Measurements from ENCODE around the gene NOD1.

Gene NOD1

DNA sequence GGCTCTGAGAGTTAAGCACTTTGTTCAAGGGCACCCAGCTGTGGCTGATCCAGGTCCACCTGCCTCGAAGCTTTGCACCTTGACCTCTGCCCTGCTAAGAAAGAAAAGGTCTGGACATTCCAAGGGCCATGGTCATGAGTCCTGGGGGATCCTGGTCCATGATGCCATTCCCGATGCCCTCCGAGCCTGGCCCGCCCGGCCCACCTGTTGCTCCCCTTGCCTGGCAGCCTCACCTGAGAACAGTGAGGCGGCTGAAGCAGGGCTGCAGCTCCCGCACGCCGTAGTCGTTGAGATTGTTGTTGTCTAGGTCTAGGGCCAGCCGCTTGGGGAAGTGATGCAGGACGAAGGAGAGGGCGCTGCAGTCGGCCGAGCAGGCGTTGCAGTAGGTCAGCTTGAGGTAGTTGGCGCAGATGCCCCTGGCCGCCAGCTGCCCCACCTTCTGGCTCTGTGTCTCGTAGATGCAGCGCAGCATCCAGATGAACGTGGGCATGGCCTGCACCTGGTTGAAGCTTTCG is 27.5 kb downstream of the NOD1 start:
- H3K9ac ChIP-seq (ENCODE audit: low read depth in 1 of 2, low read length in 2 of 2): no peak overlapping the region
- peaks cover 35 to 59% of the 10 kb centered on the region in 2 donors for H3K36me3 ChIP-seq (ENCODE audit: control insufficient read depth in 2 of 2, insufficient read depth in 2 of 2, low read length in 2 of 2)
- H3K9me3 ChIP-seq (ENCODE audit: control insufficient read depth in 2 of 2, low read length in 2 of 2): no peaks in the 10 kb centered on the region
- H3K27me3 ChIP-seq (ENCODE audit: control insufficient read depth in 2 of 2, insufficient read depth in 2 of 2, low read length in 2 of 2): no peaks in the 10 kb centered on the region
- H3K27ac ChIP-seq (ENCODE audit: low read depth in 2 of 2, low read length in 2 of 2): no peak overlapping the region
- H3K4me3 ChIP-seq (ENCODE audit: low read length in 2 of 2): no peak overlapping the region
- no peaks in the 10 kb centered on the region for H3K4me1 ChIP-seq (ENCODE audit: control insufficient read depth in 2 of 2, insufficient read depth in 2 of 2, low read length in 2 of 2)

DNA sequence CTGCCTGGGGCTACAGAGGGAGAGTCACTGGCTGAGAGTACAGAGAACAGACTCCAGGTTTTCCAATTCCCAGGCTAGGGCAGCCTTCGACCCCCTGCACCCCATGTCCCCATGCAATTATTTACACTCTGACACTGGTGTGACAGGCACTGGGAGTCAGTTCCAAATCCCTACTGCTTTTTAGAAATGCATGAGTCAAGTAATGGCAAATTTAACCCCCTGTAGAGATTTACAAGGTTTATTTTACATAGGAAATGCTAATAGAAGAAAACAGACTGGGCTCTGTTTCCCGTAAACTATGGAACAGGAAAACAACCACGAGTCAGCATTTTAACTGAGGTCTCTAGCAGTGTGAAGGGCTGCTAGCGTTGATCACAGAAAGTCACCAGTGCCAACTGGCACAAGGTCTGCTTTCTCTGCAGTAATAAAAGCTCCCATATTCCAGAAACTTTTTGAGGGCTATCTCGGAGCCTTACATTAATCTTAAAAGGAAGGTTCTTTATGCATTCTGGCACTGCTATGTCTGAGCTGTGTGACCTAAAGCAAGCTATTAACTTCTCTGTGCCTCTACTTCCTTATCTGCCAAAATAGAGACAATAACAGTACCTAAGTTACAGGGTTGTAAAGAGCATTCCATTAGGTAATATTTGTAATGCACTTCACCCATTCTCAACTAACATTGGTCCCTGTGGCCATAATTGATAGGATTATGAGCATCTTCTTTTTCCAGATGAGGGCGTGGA is 28.2 kb downstream of the NOD1 start:
- Histone ChIP-seq H3K4me3 (ENCODE audit: low read length in 2 of 2) (no peak overlapping the region), H3K27ac (ENCODE audit: low read depth in 2 of 2, low read length in 2 of 2) (no peak overlapping the region), H3K4me1 (ENCODE audit: control insufficient read depth in 2 of 2, insufficient read depth in 2 of 2, low read length in 2 of 2) (no peaks in the 10 kb centered on the region), H3K9me3 (ENCODE audit: control insufficient read depth in 2 of 2, low read length in 2 of 2) (no peaks in the 10 kb centered on the region), H3K36me3 (ENCODE audit: control insufficient read depth in 2 of 2, insufficient read depth in 2 of 2, low read length in 2 of 2) (peaks cover 34 to 57% of the 10 kb centered on the region in 2 donors), H3K27me3 (ENCODE audit: control insufficient read depth in 2 of 2, insufficient read depth in 2 of 2, low read length in 2 of 2) (no peaks in the 10 kb centered on the region), H3K9ac (ENCODE audit: low read depth in 1 of 2, low read length in 2 of 2) (no peak overlapping the region)

DNA sequence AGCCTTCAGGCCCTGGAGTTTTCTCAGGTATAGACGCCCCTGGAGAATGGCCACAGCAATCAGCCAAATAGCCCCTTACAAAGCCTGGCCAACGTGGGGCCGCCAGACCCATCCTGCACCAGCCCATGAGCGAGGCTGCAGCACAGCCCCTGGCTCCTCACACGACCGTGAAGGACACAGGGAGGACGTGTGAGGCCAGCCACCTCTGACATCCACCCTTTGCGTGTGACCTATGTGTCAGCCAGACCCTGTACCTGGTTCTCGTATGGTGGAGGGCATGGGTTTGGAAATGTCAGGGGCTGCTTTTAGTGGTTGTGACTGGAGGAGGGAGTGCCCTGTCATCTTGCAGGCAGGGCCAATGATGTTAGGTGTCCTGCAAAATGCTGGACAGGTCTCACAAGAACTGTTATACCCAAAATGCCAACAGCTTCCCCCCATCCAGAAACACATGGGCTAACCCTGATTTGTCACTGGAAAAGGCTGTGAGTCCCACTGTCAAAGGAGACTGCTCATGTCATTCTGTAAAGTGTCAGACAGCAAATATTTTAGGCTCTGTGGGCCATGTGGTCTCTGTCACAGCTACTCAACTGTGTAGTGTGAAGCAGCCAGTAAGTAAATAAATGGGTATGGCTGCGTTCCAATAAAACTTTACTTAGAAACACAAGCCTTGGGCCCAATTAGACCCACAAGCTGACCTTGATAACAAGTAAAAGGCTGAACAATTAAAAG is 30.0 kb downstream of the NOD1 start:
- no peaks in the 10 kb centered on the region for H3K9me3 ChIP-seq (ENCODE audit: control insufficient read depth in 2 of 2, low read length in 2 of 2)
- peaks cover 28 to 52% of the 10 kb centered on the region in 2 donors for H3K36me3 ChIP-seq (ENCODE audit: control insufficient read depth in 2 of 2, insufficient read depth in 2 of 2, low read length in 2 of 2)
- H3K27ac ChIP-seq (ENCODE audit: low read depth in 2 of 2, low read length in 2 of 2): no peak overlapping the region
- no peak overlapping the region for H3K9ac ChIP-seq (ENCODE audit: low read depth in 1 of 2, low read length in 2 of 2)
- H3K4me1 ChIP-seq (ENCODE audit: control insufficient read depth in 2 of 2, insufficient read depth in 2 of 2, low read length in 2 of 2): no peaks in the 10 kb centered on the region
- H3K27me3 ChIP-seq (ENCODE audit: control insufficient read depth in 2 of 2, insufficient read depth in 2 of 2, low read length in 2 of 2): no peaks in the 10 kb centered on the region
- H3K4me3 ChIP-seq (ENCODE audit: low read length in 2 of 2): no peak overlapping the region

DNA sequence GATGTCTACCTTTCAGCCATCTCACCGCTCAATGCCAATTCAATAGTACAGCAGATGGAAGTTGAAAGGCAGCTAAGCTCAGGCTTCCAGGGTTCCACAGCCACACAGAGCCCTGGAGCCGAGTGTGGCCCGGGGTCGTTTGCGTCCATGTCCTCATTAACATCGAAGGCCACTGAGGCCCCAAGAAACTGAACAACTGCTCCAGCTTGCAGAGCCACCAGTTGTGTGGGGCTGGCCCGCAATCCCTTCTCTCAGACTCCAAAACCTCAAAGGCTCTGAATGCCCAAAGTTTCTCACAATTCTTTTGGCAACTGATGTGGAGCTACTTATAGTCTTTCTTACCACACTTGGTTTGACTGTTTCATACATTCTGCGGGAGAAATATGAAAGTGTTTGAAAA is 31.1 kb downstream of the NOD1 start:
- Histone ChIP-seq H3K9ac (ENCODE audit: low read depth in 1 of 2, low read length in 2 of 2) (no peak overlapping the region), H3K4me3 (ENCODE audit: low read length in 2 of 2) (no peak overlapping the region), H3K27me3 (ENCODE audit: control insufficient read depth in 2 of 2, insufficient read depth in 2 of 2, low read length in 2 of 2) (no peaks in the 10 kb centered on the region), H3K4me1 (ENCODE audit: control insufficient read depth in 2 of 2, insufficient read depth in 2 of 2, low read length in 2 of 2) (no peaks in the 10 kb centered on the region), H3K9me3 (ENCODE audit: control insufficient read depth in 2 of 2, low read length in 2 of 2) (no peaks in the 10 kb centered on the region), H3K36me3 (ENCODE audit: control insufficient read depth in 2 of 2, insufficient read depth in 2 of 2, low read length in 2 of 2) (peaks cover 23 to 43% of the 10 kb centered on the region in 2 donors), H3K27ac (ENCODE audit: low read depth in 2 of 2, low read length in 2 of 2) (no peak overlapping the region)

DNA sequence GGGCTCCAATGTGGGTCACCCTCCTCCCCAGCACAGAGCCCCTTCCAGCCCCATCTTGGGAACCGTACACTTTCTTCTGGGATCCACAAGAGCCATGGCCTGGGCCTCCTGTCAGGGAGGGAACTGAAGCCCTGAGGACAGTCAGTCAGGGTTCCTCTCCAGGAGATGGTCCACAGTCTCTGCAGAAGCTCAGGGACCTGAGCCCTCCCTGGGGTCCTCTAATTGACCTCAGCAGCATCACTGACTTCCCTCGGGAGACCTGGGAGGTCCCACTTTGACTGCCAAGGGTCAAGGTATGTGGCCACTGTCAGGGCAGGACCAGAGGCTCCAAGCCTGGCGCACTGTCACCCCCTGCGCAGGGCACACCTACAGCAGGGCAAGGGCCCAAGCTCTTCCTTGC is 32.3 kb downstream of the NOD1 start:
- Histone ChIP-seq H3K27ac (ENCODE audit: low read depth in 2 of 2, low read length in 2 of 2) (no peak overlapping the region), H3K4me1 (ENCODE audit: control insufficient read depth in 2 of 2, insufficient read depth in 2 of 2, low read length in 2 of 2) (no peaks in the 10 kb centered on the region), H3K9me3 (ENCODE audit: control insufficient read depth in 2 of 2, low read length in 2 of 2) (no peaks in the 10 kb centered on the region), H3K27me3 (ENCODE audit: control insufficient read depth in 2 of 2, insufficient read depth in 2 of 2, low read length in 2 of 2) (no peaks in the 10 kb centered on the region), H3K9ac (ENCODE audit: low read depth in 1 of 2, low read length in 2 of 2) (no peak overlapping the region), H3K36me3 (ENCODE audit: control insufficient read depth in 2 of 2, insufficient read depth in 2 of 2, low read length in 2 of 2) (peaks cover 23 to 34% of the 10 kb centered on the region in 2 donors), H3K4me3 (ENCODE audit: low read length in 2 of 2) (no peak overlapping the region)

DNA sequence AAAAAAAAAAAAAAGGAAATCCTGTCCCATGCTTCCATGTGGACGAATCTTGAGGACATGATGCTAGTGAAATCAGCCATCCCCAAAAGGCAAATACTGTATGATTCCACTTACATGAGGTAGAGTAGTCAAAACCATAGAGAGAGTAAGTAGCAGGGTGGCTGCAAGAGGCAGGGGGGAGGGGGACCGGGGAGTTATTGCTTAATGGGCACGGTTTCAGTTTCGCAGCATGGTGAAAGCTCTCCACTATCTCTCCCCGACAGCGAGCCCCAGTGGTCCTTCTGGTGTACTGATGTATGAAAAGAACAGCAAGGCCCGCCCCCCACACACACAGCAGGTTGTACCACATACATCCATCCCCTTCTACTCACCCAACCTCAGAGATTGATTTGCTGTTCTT is 32.8 kb downstream of the NOD1 start:
- Histone ChIP-seq H3K36me3 (ENCODE audit: control insufficient read depth in 2 of 2, insufficient read depth in 2 of 2, low read length in 2 of 2) (peaks cover 22 to 29% of the 10 kb centered on the region in 2 donors), H3K9me3 (ENCODE audit: control insufficient read depth in 2 of 2, low read length in 2 of 2) (no peaks in the 10 kb centered on the region), H3K9ac (ENCODE audit: low read depth in 1 of 2, low read length in 2 of 2) (no peak overlapping the region), H3K27me3 (ENCODE audit: control insufficient read depth in 2 of 2, insufficient read depth in 2 of 2, low read length in 2 of 2) (no peaks in the 10 kb centered on the region), H3K27ac (ENCODE audit: low read depth in 2 of 2, low read length in 2 of 2) (no peak overlapping the region), H3K4me3 (ENCODE audit: low read length in 2 of 2) (no peak overlapping the region), H3K4me1 (ENCODE audit: control insufficient read depth in 2 of 2, insufficient read depth in 2 of 2, low read length in 2 of 2) (no peaks in the 10 kb centered on the region)

DNA sequence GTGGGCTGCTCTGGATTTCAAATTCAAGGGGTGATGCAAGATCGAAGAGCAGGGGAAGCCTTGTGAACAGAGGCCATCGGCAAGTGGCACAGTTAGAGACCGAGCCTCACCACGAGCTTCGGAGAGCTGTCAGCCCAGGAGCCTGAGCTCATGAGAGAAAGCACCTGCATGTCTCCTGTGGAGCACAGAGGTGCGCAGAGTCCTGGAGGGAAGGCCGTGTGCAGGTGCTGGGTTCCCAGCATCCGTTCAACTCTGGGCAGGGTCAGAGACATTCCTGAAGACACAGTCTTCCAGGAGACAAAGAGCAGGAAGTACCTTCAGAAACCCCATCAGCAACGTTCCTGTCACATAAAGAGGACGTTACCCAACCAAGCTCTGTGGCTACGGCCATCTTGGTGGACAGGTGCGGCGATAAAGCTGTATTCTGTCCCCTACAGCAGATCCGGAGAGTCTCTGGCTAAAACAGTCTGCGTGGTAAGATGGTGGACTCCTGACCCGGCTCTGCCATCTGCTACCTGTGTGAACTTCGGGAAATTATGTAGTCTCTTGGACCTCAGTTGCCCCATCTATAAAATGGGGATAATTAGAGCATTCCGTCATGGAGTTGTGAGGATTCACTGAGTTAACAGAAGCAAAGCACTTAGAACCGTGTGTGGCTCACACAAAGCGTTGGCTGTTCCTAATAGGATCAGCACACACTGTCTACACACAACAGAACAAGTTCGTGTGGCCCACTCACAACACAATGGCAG is 40.6 kb downstream of the NOD1 start:
- no peak overlapping the region for H3K9ac ChIP-seq (ENCODE audit: low read depth in 1 of 2, low read length in 2 of 2)
- peaks cover 18 to 22% of the 10 kb centered on the region in 2 donors for H3K36me3 ChIP-seq (ENCODE audit: control insufficient read depth in 2 of 2, insufficient read depth in 2 of 2, low read length in 2 of 2)

DNA sequence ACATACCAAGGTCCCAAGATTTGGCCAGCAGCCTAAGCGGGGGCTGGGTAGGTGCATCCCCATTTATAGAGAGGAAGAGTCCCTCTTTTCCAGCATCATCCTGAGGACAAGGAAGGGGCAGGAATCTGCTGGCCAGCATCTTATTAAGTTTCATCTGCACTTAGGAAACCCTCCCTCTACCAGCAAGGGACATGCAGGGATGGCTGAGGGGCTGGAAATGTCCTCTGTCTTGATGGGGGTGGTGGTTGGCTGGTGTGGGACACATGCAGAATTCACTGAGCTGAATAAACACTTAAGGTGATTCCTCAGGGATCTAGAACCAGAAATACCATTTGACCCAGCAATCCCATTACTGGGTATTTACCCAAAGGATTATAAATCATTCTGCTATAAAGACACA is 42.1 kb downstream of the NOD1 start:
- peaks cover 18 to 22% of the 10 kb centered on the region in 2 donors for H3K36me3 ChIP-seq (ENCODE audit: control insufficient read depth in 2 of 2, insufficient read depth in 2 of 2, low read length in 2 of 2)
- peaks cover 3 to 20% of the 10 kb centered on the region in 2 donors for H3K4me1 ChIP-seq (ENCODE audit: control insufficient read depth in 2 of 2, insufficient read depth in 2 of 2, low read length in 2 of 2)
- H3K4me3 ChIP-seq (ENCODE audit: low read length in 2 of 2): no peak overlapping the region

More for the DNA sequence above, 40.6 kb downstream of the NOD1 start:
- Histone ChIP-seq H3K4me1 (ENCODE audit: control insufficient read depth in 2 of 2, insufficient read depth in 2 of 2, low read length in 2 of 2) (peaks cover 3 to 9% of the 10 kb centered on the region in 2 donors), H3K9me3 (ENCODE audit: control insufficient read depth in 2 of 2, low read length in 2 of 2) (no peaks in the 10 kb centered on the region), H3K27ac (ENCODE audit: low read depth in 2 of 2, low read length in 2 of 2) (no peak overlapping the region), H3K27me3 (ENCODE audit: control insufficient read depth in 2 of 2, insufficient read depth in 2 of 2, low read length in 2 of 2) (no peaks in the 10 kb centered on the region), H3K4me3 (ENCODE audit: low read length in 2 of 2) (no peak overlapping the region)

DNA sequence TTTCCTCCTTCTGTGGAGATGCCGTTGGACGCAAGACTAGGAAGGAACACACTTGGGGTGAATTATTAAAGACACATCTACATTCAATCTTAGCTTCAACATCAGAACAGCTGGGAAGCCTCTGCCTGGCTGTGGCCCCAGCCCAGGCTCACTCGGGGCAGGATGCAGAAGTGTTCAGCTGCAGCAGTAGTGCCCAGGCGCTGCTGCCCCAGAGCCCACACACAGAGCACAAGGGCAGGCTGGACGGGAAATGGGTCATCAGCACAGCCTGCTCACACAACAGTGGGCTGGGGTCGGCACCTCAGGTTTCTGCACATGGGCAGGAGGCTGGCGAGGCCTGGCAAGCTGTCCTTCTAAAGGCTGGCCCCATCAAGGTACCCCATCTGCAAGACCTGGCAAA is 42.5 kb downstream of the NOD1 start:
- Histone ChIP-seq H3K36me3 (ENCODE audit: control insufficient read depth in 2 of 2, insufficient read depth in 2 of 2, low read length in 2 of 2) (peaks cover 18 to 22% of the 10 kb centered on the region in 2 donors), H3K9me3 (ENCODE audit: control insufficient read depth in 2 of 2, low read length in 2 of 2) (no peaks in the 10 kb centered on the region), H3K4me3 (ENCODE audit: low read length in 2 of 2) (no peak overlapping the region), H3K27me3 (ENCODE audit: control insufficient read depth in 2 of 2, insufficient read depth in 2 of 2, low read length in 2 of 2) (no peaks in the 10 kb centered on the region), H3K9ac (ENCODE audit: low read depth in 1 of 2, low read length in 2 of 2) (no peak overlapping the region), H3K4me1 (ENCODE audit: control insufficient read depth in 2 of 2, insufficient read depth in 2 of 2, low read length in 2 of 2) (peaks cover 7 to 23% of the 10 kb centered on the region in 2 donors), H3K27ac (ENCODE audit: low read depth in 2 of 2, low read length in 2 of 2) (no peak overlapping the region)

More for the DNA sequence above, 42.1 kb downstream of the NOD1 start:
- no peaks in the 10 kb centered on the region for H3K27me3 ChIP-seq (ENCODE audit: control insufficient read depth in 2 of 2, insufficient read depth in 2 of 2, low read length in 2 of 2)
- no peak overlapping the region for H3K9ac ChIP-seq (ENCODE audit: low read depth in 1 of 2, low read length in 2 of 2)
- H3K27ac ChIP-seq (ENCODE audit: low read depth in 2 of 2, low read length in 2 of 2): no peak overlapping the region
- H3K9me3 ChIP-seq (ENCODE audit: control insufficient read depth in 2 of 2, low read length in 2 of 2): no peaks in the 10 kb centered on the region
